Stimulated activated CD8-positive, alpha-beta memory T cell treated with anti-CD3 and anti-CD28 coated beads, Interleukin-2, amount 100 ng/mL, for 1 hour (primary cell): Measurements from ENCODE around the gene KXD1.
"Not testable (repeated sequence)": the region's sequence is repeated elsewhere in the genome, so short reads cannot be mapped to it uniquely, and the experiment has no call there.

ENCODE experiments used
- DNase-seq, 2 donors: peaks; one replicate each; pipeline ENCODE4 v3.0.0-alpha.2; 2020; ENCODE audit warnings: low read depth in 2 of 2

Gene KXD1

DNA sequence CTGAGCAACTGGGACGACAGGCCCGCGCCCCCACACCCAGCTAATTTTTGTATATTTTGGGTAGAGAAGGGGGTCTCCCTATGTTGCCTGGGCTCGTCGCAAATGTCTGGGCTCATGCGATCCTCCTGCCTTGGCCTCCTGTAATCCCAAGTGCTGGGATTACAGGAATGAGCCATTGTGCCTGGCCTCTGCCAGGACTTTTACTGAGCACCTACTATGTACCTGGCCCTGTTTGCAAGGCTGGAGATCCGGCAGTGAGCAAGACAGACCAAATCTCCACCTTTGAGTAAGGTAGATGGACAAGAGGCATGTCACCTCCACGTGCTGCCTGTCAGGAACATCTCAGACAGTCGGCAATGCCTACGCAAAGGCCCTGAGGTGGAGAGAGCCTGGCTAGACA lies 21.2 kb upstream of the KXD1 start:
- DNase-seq: no peak

DNA sequence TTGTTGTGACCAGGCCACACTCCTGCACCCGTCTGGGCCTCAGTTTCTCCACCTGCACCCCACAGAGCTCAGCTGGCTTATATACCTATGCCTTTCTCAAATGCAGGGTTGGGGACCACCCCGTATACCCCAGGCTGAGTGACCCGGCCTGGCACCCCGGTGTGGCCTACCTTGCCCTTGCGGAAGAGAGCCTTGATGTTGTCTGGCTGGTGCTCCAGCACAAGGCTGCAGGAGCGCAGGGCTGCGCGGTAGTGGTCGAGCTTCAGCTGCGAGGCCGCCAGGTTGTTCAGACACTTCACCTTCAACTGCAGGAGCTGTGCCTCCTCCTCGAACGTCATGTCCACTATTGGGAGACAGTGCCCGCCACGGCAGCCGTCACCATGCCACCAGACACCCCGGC lies 20.2 kb upstream of the KXD1 start:
- DNase-seq: no peak

DNA sequence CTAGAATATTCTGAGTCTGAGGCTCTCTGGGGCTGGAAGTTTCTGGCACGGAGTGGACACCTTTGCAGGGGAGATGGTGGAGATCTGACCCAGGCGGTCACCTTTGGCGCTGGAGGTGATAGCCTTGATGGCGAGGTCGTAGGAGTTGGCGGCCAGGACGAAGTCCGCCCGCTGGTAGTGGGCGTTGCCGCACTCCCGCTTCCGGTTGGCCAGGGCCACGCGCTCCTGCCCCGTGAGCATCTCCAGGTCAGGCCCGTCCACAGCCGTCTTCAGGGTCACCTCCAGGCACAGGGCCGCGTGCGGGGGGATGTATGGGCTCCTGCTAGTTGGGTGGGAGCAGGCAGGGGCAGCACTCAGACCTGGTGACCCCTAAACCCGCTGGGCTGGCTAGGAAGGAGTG lies 19.6 kb upstream of the KXD1 start:
- DNase-seq: no peak

DNA sequence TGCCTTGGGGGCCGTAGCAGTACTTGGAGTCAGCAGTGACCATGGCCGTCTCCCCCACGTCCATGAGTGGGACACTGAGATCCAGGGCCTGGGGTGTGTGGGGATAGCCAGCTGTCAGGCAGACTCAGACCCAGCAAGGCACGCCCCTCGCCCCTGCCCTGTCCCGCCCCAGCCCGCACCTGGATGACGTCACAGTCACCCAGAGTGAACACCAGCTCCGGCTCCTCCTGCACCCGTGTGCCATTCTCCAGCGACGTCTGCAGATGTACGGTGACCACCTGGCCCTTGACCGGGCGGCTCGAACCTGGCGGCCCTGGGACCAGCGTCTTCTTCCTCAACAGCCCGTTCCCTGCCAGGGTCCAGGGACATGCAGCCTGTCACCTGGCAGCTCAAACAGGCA lies 18.3 kb upstream of the KXD1 start:
- no peak for DNase-seq

DNA sequence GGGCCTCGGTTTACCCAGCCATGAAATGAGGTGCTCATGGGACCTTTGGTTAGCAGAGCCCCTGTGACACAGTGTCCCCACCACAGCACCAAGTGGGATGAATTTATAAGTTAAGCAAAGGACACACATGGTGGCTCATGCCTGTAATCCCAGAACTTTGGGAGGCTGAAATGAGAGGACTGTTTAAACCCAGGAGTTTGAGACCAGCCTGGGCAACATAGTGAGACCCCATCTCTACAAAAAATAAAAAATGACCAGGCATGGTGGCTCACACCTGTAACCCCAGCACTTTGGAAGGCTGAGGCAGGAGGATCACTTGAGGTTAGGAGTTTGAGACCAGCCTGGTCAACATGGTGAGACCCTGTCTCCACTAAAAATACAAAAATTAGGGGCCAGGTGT lies 17.5 kb upstream of the KXD1 start:
- not testable (repeated sequence) for DNase-seq

DNA sequence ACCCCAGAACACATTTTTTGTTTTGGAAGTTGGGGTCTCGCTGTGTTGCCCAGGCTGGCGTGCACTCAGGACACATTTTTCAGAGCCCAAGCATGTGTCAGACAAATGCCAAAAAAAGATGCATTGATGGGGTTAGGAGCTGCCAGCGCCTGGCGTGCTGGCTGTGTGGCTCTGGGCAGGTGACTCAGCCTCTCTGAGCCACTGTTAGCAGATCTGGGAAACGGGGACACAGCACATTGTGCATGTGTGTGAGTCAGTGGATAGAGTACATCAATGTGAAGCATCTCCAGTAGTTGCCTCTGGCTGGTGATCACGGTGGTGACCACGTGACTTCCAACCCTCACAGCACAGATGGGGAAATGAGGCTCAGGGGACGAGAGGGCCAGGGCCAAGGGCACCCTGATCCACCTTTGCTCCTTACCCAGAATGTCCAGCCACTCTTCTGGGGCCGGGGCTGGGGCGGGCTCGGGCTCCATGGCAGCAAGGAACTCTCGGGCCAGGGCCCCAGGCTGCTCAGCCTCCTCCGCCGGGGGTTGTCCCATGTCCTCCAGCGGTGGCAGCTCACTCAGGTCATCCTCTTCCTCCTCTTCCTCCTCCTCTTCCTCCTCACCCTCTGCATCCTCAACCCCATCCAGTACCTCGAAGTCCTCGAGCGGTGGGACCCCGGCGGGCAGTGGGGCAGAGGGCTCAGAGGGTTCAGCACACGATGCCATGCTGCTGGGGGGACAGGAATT lies 16.2 kb upstream of the KXD1 start:
- no peak for DNase-seq

DNA sequence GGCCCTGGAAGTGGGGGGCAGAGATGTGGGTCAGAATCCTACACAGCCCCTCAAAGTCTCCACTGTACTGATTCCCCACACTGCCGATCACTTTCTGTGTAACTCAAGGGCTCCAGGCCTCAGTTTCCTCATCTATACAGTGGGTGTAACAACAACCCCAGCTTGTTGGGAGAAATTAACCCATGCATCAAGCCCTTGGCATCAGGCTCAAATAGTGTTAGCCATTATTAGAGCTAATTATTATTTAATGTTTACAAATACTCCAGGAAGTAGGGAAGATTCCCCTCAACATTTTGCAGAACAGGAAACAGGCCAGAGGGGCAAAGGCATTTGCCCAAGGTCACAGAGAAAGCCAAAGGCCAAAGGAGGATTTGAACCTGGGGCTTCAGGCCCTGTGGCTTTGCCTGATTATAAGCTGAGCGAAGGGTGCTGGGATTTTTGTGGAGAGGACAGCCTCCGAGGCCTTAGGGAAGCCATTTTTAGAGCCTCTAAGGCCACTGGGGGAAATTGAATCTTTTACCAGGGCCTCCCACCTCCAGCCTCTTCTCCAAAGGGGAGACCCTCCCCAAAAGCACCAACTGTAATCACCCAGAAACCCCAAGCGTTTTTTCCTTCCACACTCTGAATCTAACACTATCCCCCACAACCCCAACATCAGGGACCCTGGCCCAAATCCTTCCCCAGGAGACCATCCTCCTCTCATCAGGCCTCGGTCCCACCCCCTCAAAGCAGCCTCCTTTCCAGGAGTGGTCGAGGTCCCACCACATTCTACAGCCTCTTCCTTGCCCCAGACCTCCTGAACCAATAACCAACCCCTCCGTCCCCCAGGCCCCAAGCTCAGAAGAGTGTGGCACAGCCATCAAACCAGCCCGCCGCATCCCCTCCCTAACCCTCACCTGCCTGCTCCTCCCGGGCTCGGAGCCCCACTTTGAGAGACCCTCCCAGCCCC lies 15.4 kb upstream of the KXD1 start:
- DNase-seq: no peak

DNA sequence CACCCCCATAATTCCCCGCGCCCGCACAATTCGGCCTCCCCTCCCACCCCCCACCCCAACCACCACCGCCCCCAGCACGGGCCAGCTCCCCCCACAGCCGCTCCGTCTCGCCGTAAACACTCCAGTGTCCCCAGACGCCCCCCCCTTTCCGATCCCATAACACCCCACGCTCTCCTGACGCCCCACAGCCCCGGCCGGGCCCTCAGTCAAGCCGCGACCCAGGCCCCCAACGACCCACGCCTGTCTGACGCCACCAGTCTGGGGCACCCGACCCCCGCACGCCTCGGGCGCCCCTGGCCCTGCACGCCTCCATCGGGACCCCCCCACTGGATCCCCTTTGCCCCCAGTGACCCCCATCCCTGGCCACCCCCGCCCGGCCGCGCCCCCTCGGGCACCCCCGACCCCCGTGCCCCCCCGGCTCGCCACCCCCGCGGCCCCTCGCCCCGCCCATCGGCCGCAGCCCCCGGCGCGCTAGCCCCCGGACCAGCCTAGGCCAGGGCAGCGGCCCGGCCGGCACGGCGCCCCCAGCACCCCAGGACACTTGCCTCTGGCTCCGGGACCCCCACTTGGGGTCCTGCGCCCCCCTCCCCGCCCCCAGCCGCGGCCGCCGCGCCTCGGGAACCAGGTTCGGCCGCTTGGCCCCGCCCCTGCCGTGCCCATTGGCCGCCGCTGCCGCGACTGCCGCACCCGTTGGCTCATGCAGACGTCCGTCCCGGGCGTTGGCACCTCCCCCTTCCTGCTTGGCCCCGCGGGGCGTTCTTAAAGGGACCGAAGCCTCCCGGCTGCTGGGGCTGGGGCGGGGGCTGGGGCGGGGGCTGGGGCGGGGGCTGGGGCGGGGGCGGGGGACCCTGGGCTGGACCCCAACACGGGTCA lies 14.5 kb upstream of the KXD1 start, which contains the start of gene FKBP8:
Gene FKBP8, minus strand, starts transcription at position 633 of the 873 bp plus-strand sequence. CDS start 1,603 bp downstream, outside the sequence.
- peak; percentile 87 to 91 for DNase-seq

DNA sequence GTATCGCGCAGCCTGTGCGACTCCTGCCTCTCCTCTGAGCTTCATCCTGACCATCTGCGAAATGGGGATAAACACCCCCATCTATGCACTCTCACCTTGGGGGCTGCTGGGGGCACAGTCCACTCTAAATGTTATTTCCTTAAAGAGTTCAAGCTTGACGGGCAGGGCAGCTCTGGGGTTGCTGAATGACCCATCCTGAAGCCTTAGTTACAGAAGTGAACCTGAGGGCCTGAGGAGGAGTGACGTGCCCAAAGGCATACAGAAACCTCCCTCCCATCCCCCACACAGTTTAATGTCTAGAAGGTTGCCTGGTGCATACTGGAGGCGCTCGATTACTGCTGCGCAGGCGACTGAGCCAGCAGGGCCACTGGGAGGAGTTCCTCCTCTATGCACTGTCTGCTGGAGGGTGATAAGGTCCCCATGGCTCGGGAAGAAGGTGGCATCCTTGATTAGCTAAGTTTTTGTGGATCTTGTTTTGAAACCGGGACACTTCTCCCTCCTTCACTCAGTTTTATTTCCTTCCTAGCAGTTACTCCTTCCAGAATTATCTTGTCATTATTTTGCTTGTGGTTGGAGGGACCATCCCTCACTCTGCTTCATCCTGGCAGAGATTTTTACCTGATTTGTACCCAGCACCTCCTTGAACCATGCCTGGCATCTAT lies 13.7 kb upstream of the KXD1 start:
- peak; percentile 31 to 39 for DNase-seq

DNA sequence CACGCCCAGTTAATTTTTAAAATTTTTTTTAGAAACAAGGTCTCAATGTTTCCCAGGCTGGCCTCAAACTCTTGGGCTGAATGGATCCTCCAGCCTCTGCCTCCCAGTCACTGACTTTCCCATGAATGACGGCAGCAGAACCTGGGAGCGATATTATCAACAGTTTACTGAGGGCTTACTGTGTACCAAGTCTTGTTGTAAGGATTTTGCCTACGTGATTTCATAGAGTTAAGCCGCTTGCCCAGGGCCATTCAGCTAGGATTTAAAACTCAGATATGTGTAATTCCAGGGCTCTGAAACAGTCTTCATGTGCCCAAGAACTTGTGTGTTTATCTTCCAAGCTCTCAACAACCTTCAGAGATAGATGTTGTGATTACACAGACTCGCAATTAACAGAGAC lies 6.0 kb upstream of the KXD1 start:
- DNase-seq: no peak

DNA sequence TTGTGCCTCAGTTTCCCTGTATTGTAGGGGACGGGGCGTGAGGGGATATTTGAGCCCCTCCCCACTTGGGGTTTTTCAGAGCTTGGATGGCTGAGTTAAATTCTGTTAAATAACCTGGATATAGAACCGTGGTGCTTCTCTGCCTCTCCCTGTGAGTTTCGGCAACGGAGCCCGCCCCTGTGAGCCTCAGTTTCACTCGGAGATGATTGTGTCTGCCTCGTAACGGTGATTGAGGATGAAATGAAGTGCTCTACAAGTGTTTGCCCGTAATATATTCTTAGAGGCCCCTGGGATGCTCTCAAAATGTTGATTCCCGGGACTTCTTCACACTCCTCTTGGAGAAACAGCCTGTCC lies 509 bp downstream of the KXD1 start:
- DNase-seq: no peak

DNA sequence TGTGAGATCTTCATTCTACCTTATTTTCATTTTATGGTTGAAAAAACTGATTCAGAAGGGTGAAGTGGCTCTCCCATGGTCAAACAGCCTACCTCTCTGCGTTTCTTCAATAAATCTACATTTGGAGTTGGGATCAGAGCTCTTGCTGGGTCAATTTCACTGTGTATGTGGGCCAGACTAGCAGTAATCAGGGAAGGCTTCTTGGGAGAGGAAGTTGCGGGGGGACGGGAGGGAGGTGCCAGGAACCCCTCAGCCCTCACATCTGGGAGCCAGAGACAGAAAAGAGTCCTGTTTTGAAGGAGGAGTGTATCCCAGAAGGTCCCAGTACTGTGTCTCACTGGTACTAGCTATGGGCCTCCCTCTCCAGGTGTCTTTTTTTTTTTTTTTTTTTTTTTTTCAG lies 934 bp downstream of the KXD1 start:
- DNase-seq: no peak

DNA sequence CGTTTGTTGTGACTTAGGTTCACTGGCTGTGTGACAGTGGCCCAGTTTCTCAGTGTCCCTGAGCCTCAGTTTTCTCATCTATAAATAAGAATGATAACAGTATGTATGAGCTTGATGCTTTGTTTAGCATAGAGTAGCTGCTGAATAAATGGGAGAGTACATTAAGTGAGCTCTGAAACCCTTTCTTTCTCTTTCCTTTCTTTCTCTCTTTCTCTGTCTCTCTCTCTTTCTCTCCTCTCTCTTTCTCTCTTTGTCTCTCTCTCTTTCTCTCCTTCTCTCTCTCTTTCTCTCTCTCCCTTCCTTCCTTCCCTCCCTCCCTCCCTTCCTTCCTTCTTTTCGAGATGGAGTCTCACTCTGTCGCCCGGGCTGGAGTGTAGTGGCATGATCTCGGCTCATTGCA lies 2.0 kb downstream of the KXD1 start:
- DNase-seq: no peak

DNA sequence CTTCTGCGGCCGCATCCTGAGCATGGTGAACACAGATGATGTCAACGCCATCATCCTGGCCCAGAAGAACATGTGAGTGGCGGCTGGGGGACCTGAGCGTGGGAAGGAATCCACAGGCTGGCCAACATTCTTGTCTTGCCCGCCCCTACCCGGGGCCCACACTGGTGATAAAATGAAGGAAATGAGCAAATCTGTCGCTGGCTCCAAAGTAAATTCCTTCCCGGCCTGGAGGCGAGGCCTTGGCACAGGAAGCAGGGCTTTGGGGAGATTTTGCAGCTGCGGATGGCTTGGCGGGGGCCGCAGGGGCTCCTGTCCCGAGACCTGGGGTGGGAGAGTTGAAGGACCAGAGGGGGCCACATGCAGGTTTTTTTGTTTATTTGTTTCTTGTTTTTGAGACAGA lies 4.4 kb downstream of the KXD1 start:
- DNase-seq: no peak

DNA sequence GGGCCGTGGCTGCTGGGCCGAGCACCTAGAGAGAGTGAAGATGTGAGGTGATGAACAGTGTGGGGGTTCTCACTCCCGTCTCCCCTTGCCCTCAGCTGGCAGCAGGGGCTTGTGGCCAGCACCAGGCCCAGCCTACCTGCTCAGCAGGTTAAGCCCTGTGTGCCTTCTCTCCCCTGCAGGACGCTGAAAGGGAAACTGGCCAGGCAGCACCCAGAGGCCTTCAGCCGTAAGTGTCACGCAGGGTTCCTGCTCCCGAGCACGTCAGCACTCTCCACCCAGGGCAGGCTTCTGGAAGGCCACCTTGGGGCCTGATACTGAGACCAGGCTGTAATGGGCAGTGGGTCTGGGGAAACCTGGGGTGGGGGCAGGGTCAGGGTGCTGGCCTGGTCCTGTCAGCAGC lies 9.3 kb downstream of the KXD1 start:
- DNase-seq: no peak

DNA sequence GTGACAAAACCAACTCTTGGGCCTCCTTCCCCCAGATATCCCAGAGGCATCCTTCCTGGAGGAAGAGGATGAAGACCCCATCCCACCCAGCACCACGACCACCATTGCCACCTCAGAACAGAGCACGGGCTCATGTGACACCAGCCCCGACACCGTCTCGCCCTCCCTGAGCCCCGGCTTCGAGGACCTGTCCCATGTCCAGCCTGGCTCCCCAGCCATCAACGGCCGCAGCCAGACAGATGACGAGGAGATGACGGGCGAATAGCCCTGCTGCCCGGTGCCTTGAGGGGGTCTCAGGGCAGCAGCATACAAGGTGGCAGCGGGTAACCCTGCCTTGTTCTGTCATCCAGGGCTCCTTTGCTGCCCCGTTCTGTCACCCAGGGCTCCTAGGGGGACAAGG lies 10.7 kb downstream of the KXD1 start:
- no peak for DNase-seq

DNA sequence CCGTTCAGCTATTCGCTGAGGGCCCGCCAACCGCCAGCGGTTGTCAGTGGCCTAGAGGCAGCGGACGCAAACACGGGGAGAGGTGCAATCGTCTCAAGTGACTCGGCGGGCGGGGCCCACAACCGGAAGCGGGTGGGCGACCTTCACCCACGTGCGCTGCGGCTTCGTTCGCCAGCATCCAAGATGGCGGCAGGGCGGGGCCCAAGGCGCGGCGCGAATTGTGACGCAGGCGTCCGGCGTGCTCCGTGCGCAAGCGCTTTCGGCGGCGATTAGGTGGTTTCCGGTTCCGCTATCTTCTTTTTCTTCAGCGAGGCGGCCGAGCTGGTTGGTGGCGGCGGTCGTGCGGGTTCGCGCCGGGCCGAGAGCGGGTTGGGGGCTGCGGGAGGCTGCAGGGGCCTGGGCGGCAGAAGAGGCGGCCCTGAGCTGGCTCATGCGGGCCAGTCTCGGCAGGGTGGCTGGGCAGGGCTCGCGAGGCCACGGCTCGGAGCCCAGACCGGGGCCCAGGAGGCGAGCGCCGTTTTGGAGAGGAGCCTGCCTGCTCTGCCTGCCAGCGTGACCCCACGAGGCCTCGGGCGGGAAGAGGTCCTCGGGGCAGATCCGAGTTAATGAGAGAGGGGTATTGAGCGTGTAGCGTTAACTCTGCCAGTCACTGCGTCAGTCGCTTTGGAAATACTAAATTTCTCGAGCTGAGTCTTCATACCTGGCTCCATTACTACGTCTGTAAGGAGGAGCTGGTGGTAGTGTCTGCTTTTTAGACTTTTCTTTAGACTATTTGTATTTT lies 14.1 kb downstream of the KXD1 start, which contains the start of gene UBA52:
Gene UBA52, plus strand, starts transcription at position 294 of the 781 bp plus-strand sequence. CDS start 1,444 bp downstream, outside the sequence.
- DNase-seq: peak; percentile 99

DNA sequence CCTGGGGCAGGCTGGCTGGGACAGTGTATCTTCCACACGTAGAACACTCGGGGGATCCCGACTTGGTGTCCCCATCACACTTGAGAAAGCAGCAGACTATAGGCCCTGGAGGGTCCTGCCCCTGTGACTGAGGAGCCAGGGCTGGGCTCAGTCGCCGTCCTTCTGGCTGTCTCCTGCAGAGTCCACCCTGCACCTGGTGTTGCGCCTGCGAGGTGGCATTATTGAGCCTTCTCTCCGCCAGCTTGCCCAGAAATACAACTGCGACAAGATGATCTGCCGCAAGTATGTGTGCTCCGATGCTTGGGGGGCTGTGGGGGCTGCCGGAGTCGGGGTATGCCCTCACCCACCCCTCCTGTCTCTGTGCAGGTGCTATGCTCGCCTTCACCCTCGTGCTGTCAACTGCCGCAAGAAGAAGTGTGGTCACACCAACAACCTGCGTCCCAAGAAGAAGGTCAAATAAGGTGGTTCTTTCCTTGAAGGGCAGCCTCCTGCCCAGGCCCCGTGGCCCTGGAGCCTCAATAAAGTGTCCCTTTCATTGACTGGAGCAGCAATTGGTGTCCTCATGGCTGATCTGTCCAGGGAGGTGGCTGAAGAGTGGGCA lies 17.1 kb downstream of the KXD1 start:
- DNase-seq: no peak

DNA sequence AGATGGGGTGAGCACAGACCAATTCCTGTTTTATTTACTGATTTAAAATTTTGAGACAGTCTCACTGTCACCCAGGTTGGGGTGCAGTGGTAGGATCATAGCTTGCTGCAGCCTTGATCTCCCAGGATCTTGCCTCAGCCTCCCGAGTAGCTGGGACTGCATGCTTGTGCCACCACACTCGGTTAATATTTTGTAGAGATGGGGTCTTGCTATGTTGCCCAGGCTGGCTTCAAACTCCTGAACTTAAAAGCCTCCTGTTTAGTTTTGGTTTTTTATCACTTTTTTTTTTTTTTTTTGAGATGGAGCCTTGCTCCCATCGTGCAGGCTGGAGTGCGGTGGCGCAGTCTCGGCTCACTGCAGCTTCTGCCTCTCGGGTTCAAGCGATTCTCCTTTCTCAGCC lies 18.7 kb downstream of the KXD1 start:
- no peak for DNase-seq

DNA sequence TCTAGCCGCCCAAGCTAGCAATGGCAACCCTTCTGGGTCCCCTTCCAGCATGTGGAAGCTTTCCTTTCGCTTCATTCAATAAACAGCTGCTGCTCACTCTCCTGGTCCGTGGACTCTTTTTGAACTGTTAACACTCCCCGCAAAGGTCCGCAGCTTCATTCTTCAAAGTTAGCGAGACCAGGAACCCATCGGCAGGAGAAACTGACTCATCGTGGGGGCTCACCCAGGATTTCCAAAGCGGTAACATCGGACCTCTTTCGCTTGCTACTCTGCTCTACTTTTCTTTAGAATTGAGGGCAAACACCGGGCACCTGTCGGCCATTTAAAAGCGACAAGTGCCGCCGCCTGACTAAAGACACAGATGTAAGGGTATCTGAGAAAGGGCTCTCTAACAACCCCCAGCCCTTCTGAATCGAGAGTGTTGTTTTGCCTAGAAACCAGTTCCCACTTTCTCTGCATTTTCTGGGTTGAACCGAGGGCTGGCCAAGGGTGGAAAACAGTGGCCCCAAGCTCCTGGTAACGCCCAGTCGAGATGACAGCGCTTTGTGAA lies 19.8 kb downstream of the KXD1 start:
- no peak for DNase-seq
